GM21526 (cell line): ENCODE results near the gene PRMT5.
"Not testable (repeated sequence)": the region's sequence is repeated elsewhere in the genome, so short reads cannot be mapped to it uniquely, and the experiment has no call there.

ENCODE experiments used
- ATAC-seq: cut with Tn5 transposase; IDR thresholded peaks from one replicate; pipeline ENCODE4 v1.9.1; 2021; ENCODE audit warnings: moderate library complexity; ENCODE audit not compliant: unreplicated experiment, low FRiP score

Gene PRMT5

GRCh38 chr14:22929104-22929960 is at the start of gene PRMT5:
TSS of gene PRMT5 (minus strand) at chr14:22929376. CDS start at chr14:22929361, 15 bp downstream.
- ATAC-seq = peak; percentile 83

GRCh38 chr14:22978487-22978837 is 49.3 kb upstream of the PRMT5 start:
- ATAC-seq = no peak

- ATAC-seq = no peak
Observed at GRCh38 chr14:22977684-22978486, 48.7 kb upstream of the PRMT5 start.

- ATAC-seq = no peak
Observed at GRCh38 chr14:22977434-22977683, 48.2 kb upstream of the PRMT5 start.

GRCh38 chr14:22976620-22977433 is 47.7 kb upstream of the PRMT5 start:
- ATAC-seq = no peak

GRCh38 chr14:22974530-22975313 is 45.5 kb upstream of the PRMT5 start:
- no peak for ATAC-seq

DNA sequence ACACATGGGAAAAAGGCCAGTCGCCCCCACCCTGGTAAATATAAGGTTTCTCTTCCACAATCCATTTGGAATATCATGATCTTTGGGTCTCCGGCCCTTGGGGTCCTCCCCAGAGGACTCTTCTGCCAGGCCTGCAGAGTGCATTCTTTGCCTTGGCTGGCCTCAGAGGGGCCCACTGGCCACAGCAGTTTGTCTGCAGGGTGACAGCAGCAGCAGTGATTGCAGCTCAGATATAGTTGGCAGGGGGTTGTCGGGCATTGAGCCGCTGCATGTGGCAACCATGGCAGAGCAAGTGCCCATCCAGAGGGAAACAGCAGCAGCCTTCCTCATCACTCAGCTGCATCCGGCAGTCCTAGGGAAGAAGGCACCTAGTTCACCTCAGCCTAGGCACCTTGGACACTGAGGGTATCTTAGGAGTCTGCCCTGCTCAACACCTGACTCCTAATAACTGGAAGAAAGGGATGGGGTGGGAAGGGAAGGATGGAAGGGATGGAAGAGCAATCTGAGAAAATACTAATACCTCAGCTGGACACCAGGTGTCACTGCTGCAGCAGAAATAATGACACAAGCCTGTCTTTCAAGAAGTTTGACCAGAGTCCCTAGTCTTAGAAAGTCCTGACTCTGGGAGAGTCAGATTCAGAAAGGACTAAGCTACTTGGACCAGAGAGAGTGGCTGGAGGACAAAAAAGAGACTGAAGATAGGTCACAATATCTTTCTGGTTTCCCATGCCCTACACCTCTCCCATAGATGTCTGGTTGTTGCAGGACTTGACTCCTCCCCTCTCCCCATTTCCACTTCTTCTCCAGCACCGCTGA is 44.2 kb upstream of the PRMT5 start:
- no peak for ATAC-seq

DNA sequence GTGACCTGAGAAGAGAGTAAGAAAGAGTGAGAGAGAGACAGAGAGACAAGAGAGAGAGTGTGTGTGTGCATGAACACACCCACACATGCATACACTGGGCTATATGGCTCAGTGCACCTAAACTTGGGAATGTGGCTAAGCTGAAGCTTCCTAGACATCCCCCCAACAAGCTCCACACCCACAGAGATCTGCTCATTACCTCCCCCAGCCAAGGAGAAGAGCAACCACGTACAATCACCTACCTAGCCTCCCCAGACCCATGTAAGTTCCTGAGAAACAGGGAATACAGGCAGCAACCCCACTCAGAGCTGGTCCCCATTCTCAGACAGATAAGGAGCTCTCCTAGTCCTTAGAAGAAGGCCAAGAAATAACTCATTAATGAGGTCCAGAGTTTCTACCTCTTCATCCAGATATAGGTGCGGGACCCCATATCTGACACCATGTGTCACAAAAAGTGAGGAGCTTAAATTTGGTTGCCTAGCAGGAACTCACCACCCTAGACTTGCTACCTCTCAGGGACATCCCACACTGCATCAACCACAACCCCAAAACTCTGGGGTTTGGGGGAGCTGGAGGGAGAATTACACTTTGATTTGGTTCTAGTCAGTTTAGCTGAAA is 43.2 kb upstream of the PRMT5 start:
- no peak for ATAC-seq

DNA sequence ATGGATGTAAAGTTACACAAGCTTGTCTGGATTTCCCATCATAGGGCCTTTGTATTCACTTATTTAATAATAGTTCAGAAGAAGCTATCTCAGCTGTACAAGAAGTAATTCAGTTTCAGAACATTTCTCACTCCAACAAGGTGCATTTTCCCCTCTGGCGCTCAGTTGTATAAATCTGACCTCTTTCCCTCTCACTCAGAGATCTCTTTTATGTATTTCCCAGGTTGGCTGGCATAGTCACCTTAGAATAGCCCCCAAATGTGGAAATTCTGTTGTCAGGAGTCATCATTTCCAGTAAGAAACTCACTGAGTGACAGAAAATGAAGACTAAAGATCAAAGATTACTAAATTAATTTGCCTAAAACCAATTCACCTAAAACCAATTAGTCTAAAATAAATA is 42.0 kb upstream of the PRMT5 start:
- ATAC-seq = no peak

GRCh38 chr14:22966783-22967269 is 37.6 kb upstream of the PRMT5 start:
- ATAC-seq = no peak

DNA sequence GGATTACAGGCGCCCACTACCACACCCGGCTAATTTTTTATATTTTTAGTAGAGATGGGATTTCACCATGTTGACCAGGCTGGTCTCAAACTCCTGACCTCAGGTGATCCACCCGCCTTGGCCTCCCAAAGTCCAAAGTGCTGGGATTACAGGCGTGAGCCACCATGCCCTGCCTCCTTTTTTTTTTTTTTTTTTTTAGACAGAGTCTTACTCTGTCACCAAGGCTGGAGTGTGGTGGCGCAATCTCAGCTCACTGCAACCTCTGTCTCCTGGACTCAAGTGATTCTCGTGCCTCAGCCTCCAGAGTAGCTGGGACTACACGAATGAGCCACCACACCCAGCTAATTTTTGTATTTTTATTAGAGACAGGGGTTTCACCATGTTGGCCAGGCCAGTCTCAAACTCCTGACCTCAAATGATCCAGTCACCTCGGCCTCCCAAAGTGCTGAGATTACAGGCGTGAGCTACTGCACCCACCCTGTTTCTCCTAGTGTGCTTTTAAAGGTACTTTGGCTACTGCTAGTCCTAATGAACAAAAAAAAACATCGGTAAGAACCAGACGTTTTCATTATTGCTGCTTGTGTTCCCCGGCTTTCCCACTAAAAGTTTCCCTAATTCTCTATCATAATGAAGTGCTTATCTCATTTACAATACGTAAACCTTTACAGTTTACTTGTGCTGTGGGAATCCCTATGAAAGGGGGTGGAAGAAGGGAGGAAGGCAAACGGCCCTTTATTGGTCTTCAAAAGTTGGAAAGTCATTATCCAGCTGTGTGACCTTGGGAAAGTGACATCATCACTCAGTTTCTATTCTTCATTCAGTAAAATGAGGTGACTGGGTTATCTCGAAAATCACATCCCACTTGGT is 37.0 kb upstream of the PRMT5 start:
- not testable (repeated sequence) for ATAC-seq

DNA sequence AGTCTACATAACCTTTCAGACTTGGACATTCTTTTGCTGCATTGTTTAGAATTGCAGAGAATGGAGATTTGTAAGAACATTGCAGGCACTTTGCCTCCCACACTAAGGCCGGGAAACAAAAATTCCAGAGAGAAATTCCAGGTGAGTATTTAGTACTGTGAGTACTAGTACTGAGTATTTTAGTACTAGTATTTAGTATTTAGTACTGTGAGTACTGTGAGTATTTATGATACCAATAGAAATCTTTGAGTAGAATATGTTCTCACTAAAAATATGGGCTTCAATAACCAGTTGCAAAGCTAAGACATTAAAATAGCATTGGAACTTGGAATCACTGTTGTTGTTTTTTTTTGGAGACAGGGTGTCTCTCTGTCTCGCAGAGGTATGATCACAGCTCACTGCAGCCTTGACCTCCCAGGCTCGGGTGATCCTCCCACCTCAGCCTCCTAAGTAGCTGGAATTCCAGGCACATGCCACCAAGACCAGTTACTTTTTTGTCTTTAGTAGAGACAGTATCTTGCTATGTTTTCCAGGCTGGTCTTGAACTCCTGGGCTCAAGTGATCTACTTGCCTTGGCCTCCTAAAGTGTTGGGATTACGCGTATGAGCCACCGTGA is 33.0 kb upstream of the PRMT5 start:
- no peak for ATAC-seq

GRCh38 chr14:22955702-22956569 is 26.8 kb upstream of the PRMT5 start:
- ATAC-seq = no peak

- no peak for ATAC-seq
Observed at GRCh38 chr14:22952418-22952817, 23.2 kb upstream of the PRMT5 start.

GRCh38 chr14:22951795-22952194 is 22.6 kb upstream of the PRMT5 start:
- ATAC-seq = not testable (repeated sequence)

GRCh38 chr14:22945642-22946041 is 16.5 kb upstream of the PRMT5 start:
- no peak for ATAC-seq

DNA sequence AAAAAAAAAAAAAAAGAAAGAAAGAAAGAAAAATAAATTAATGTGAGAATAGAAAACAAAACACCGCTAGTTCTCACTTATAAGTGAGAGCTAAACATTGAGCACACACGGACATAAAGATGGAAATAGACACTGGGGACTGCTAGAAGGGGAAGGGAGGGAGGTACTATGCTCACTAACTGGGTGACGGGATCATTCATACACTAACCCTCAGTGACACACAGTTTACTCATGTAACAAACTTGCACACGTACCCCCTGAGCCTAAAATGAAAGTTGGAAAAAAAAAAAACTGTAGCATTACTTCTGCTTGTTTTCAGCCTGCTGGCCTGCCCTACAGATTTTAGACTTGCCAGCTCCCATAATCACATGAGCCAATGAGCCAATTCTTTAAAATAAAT is 10.5 kb upstream of the PRMT5 start:
- no peak for ATAC-seq
